Kidney (tissue), 14 donors: Measurements from ENCODE around the gene KIF15. TPM values are rescaled to one million over a fixed set of nuclear protein-coding genes. Genes with fewer than 3 reads are reported as not detected.

Experiments used
- DNase-seq, 5 donors: peaks; one replicate each; pipeline ENCODE4 v3.0.0-alpha.2; 2013 to 2020
- FAIRE-seq: peaks from 2 replicates; lab custom pipeline; 2012; peaks lifted over from hg19 to GRCh38; lab: Jason Lieb, UNC
- H3K27ac ChIP-seq, 2 donors: one replicate each; pipeline ENCODE4 v1.7.0; 2013; ENCODE audit warnings: low read depth in 2 of 2, low read length in 2 of 2, inconsistent platforms in 1 of 2
- H3K27me3 ChIP-seq: one replicate; pipeline ENCODE4 v1.7.1; 2013; ENCODE audit warnings: low read length, inconsistent platforms; ENCODE audit not compliant: control insufficient read depth, insufficient read depth
- H3K36me3 ChIP-seq, 3 donors: one replicate each; pipeline versions ENCODE4 v1.7.0 to v1.7.1; 2013; ENCODE audit warnings: low read length in 3 of 3, control low read depth in 1 of 3, inconsistent platforms in 1 of 3; ENCODE audit not compliant: insufficient read depth in 3 of 3, control insufficient read depth in 2 of 3
- H3K4me1 ChIP-seq, 3 donors: one replicate each; pipeline versions ENCODE4 v1.7.0 to v1.7.1; 2013; ENCODE audit warnings: low read length in 3 of 3, inconsistent platforms in 1 of 3, low read depth in 1 of 3; ENCODE audit not compliant: control insufficient read depth in 2 of 3, insufficient read depth in 2 of 3
- H3K4me3 ChIP-seq, 3 donors: one replicate each; pipeline versions ENCODE4 v1.7.0 to v1.8.1; 2013; ENCODE audit warnings: low read length in 3 of 3, control low read depth in 1 of 3, inconsistent platforms in 1 of 3
- H3K9ac ChIP-seq, 3 donors: one replicate each; pipeline versions ENCODE4 v1.7.0 to v1.7.1; 2013; ENCODE audit warnings: low read length in 3 of 3, control low read depth in 1 of 3, inconsistent platforms in 1 of 3
- H3K9me3 ChIP-seq, 3 donors: one replicate each; pipeline versions ENCODE4 v1.7.0 to v1.7.1; 2013; ENCODE audit warnings: low read length in 3 of 3, control low read depth in 1 of 3, inconsistent platforms in 1 of 3; ENCODE audit not compliant: control insufficient read depth in 2 of 3, insufficient read depth in 1 of 3
- CTCF ChIP-seq: IDR thresholded peaks from 3 replicates; pipeline ENCODE4 v1.5.1; 2012; ENCODE audit warnings: mild to moderate bottlenecking, moderate library complexity, borderline replicate concordance; ENCODE audit not compliant: insufficient read depth; ENCODE audit errors: extremely low read depth
- intact Hi-C: fragments of 100-400 bp; cut with DNase I; formaldehyde crosslinking; loops from one replicate; pipeline ENCODE4 v1.11.1; 2022
- polyA plus RNA-seq: library from polyadenylated mRNA; stranded (reverse); fragments of 350-450 nt; fragmentation: Illumina TruSeq; extraction: RNeasy Lipid Tissue Mini Kit (QIAGEN cat#74804); gene quantifications from one replicate; pipeline ENCODE4 v1.2.3, GENCODE V29; 2014; ENCODE audit warnings: low read depth, low replicate concordance; ENCODE audit not compliant: insufficient read depth
- total RNA-seq: library from RNA; stranded (reverse); fragmentation: NEBNext Ultra II Directional; extraction: Animal tissue kit (Norgen Biotek cat#: 25700); gene quantifications from one replicate; pipeline ENCODE4 v1.2.1, GENCODE V29; 2021
- donor health status: control.
- donor health status: control.
- donor health status: control.
- donor health status: control.
- donor health status: control.
- donor health status: DM: yes; HTN: yes; CAD: no.
- donor health status: Normal renal cell carcinoma (clear cell type).

Gene KIF15
- total and polyA plus RNA-seq, 2 donors from 2014 or later: 0.32 to 0.72 TPM

- FAIRE-seq (no peak), DNase-seq (no peak)
- Histone ChIP-seq H3K9ac (peak overlapping the region in 1 of 3 donors; percentile 80), H3K4me3 (peak overlapping the region in 1 of 3 donors; percentile 66), H3K27ac (no peak overlapping the region), H3K9me3 (peaks cover 0 to 2% (median 2%) of the 10 kb centered on the region in 3 donors), H3K4me1 (peaks cover 0 to 4% (median 0%) of the 10 kb centered on the region in 3 donors), H3K27me3 (no peaks in the 10 kb centered on the region), H3K36me3 (peaks cover 0 to 5% (median 0%) of the 10 kb centered on the region in 3 donors)
- intact Hi-C loops: no loop called here
- no peak for TF ChIP-seq CTCF
Observed at GRCh38 chr3:44762690-44763089, 1.1 kb downstream of the KIF15 start.

- DNase-seq: no peak
- H3K4me1 ChIP-seq: peaks cover 0 to 4% (median 0%) of the 10 kb centered on the region in 3 donors
- H3K27me3 ChIP-seq: no peaks in the 10 kb centered on the region
- TF ChIP-seq CTCF: no peak
- no peak overlapping the region for H3K4me3 ChIP-seq
- H3K9ac ChIP-seq: no peak overlapping the region
- FAIRE-seq: no peak
- H3K9me3 ChIP-seq: no peaks in the 10 kb centered on the region
- intact Hi-C loops: no loop called here
- no peak overlapping the region for H3K27ac ChIP-seq
- peaks cover 0 to under 1% (median 0%) of the 10 kb centered on the region in 3 donors for H3K36me3 ChIP-seq
Observed at GRCh38 chr3:44764248-44764647, 2.7 kb downstream of the KIF15 start.

- intact Hi-C loops: no loop called here
- Histone ChIP-seq H3K4me3 (no peak overlapping the region), H3K36me3 (no peaks in the 10 kb centered on the region), H3K27me3 (no peaks in the 10 kb centered on the region), H3K9me3 (peaks cover 0 to 10% (median 0%) of the 10 kb centered on the region in 3 donors), H3K27ac (no peak overlapping the region), H3K9ac (no peak overlapping the region), H3K4me1 (no peaks in the 10 kb centered on the region)
- no peak for TF ChIP-seq CTCF
- DNase-seq (no peak), FAIRE-seq (no peak)
Observed at GRCh38 chr3:44771424-44772098, 10.0 kb downstream of the KIF15 start.
